GM18517 (cell line): Measurements from ENCODE around the gene LIN7B.

Source experiments
- ATAC-seq: cut with Tn5 transposase; IDR thresholded peaks from one replicate; pipeline ENCODE4 v1.9.1; 2021; ENCODE audit warnings: mild to moderate bottlenecking, moderate library complexity; ENCODE audit not compliant: unreplicated experiment

The LIN7B gene

DNA sequence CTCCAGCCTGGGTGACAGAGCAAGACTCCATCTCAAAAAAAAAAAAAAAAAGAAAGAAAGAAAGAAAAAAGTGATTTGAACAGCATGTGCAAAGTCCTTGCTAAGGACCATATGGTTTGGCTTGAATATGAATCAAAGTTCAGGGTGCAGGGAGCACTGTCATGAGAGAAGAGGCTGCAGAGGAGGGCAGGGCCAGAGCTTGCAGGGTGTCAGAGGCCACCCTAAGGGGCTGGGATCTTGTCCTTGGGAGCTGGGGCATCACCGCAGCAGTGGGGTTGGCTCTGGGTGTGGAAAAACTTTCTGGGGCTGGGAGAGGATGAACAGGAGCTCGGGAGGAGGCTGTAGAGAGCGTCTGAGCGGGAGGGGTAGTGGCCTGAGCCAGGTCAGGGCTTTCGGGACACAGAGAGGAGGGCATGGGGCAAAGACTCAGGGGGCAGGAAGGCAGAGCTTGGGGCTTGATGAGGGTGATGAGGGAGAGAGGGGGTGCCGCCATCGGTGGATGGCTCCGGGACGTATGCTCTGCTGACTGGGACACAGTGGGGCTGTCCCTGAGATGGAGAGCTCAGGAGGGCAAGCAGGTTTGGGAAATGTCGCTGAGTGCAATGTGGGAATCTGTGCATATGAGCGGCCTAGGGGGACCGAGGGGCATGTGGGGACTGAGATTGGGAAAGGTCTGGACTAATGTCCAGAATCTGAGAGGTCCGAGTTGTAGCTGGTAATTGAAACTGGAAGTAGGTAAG, 46.5 kb downstream of the LIN7B start:
- no peak for ATAC-seq

DNA sequence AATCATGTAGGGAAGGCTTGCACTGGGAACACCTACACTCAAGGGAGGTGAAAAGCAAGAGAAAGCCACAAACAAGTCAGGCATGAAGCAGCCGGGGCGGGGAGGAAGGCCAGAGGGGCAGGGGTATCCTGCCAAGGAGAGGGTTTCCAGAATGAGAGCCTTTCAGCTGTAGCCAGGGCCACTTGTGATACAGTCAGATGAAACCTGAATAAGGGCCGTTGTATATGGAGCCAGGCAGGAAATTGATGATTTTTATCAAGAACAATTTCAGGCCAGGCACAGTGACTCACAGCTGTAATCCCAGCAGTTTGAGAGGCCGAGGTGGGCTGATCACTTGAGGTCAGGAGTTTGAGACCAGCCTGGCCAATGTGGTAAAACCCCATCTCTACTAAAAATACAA, 47.8 kb downstream of the LIN7B start:
- ATAC-seq: no peak

DNA sequence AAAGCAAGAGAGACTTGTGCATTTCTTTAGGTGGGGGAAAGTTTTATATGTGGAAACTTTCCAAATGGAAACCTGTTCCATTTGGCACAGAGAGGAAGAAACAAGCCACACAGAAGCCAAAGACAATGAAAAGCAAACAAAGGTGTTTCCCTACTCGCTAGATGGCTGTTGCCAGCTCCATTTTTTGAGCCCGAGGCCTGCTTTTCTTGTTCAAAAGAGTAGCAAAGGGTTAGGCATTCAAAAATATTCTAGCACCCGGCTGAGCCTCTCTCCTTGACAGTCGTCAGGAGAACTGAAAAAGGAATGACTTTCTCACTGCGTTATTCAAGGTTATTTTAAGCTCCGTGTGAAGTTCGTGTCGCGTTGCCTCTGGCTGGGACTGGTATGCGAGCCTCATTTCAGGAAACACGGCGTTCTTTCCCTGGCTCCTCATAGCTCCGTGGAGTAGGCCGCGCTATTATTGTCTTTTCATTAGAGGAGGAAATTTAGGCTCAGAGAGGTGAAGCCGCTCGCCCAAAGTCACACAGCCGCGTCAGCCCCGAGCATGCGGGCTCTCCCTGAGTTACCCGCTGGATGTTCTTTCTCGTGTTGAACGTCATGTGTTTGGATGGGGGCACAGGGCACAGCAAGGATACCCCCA, 51.1 kb downstream of the LIN7B start:
- ATAC-seq: no peak

DNA sequence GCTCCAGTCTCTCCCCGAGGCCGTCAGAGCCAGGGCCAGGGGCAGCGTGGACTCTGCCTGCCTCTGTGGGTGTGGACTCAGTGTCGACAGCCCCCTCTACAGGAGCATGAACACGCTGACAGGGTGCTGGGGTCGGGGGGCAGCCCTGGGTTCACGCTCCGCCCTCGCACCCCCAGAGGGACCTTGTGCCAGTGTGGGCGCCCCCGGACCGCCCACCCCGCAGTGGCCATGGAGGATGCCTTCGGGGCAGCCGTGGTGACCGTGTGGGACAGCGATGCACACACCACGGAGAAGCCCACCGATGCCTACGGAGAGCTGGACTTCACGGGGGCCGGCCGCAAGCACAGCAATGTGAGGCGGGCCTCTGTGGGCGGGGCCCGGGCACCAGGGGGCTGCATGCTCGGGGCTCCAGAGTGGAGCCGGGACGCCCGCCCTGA, 51.7 kb downstream of the LIN7B start:
- no peak for ATAC-seq

DNA sequence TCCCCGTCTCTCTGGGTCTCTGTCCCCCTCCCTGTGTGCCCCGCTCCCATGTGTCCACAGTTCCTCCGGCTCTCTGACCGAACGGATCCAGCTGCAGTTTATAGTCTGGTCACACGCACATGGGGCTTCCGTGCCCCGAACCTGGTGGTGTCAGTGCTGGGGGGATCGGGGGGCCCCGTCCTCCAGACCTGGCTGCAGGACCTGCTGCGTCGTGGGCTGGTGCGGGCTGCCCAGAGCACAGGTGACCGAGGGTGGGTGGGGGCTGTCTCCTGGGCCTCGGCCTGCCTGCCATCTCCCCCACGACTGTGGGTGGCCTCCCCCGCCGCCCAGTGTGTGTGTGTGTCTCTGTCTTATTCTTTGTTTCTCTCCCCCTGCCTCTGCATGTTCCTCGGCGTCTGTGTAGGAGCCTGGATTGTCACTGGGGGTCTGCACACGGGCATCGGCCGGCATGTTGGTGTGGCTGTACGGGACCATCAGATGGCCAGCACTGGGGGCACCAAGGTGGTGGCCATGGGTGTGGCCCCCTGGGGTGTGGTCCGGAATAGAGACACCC, 53.8 kb downstream of the LIN7B start:
- ATAC-seq: no peak
